Activated T-cell treated with anti-CD3 and anti-CD28 coated beads, Interleukin-2, amount 50 U/mL, for 48 hours (primary cell): ENCODE data around the gene ANKRD33B.
"Not testable (repeated sequence)": the region's sequence is repeated elsewhere in the genome, so short reads cannot be mapped to it uniquely, and the experiment has no call there.

ENCODE experiments used
- DNase-seq, 2 experiments: peaks; one replicate each; pipeline ENCODE4 v3.0.0-alpha.2; 2020

The ANKRD33B gene

GRCh38 chr5:10662661-10663488 lies 99.0 kb downstream of the ANKRD33B start:
- no peak for DNase-seq

- no peak for DNase-seq
Measured at GRCh38 chr5:10663489-10664179, 99.8 kb downstream of the ANKRD33B start.

- DNase-seq = not testable (repeated sequence)
Measured at GRCh38 chr5:10664180-10664769, 100.4 kb downstream of the ANKRD33B start.

GRCh38 chr5:10665799-10666198 lies 101.9 kb downstream of the ANKRD33B start:
- no peak for DNase-seq

- DNase-seq = no peak
Measured at GRCh38 chr5:10666531-10667299, 102.8 kb downstream of the ANKRD33B start.

GRCh38 chr5:10667431-10668057 lies 103.7 kb downstream of the ANKRD33B start:
- DNase-seq = no peak

- DNase-seq = no peak
Measured at GRCh38 chr5:10668697-10669096, 104.8 kb downstream of the ANKRD33B start.

- DNase-seq = no peak
Measured at GRCh38 chr5:10669983-10670382, 106.1 kb downstream of the ANKRD33B start.

- DNase-seq = no peak
Measured at GRCh38 chr5:10671041-10672008, 107.5 kb downstream of the ANKRD33B start.

- no peak for DNase-seq
Measured at GRCh38 chr5:10672146-10673016, 108.5 kb downstream of the ANKRD33B start.

GRCh38 chr5:10673017-10673389 lies 109.1 kb downstream of the ANKRD33B start:
- no peak for DNase-seq

GRCh38 chr5:10673407-10673806 lies 109.5 kb downstream of the ANKRD33B start:
- no peak for DNase-seq

- no peak for DNase-seq
Measured at GRCh38 chr5:10674096-10674495, 110.2 kb downstream of the ANKRD33B start.

- DNase-seq = no peak
Measured at GRCh38 chr5:10674582-10674981, 110.7 kb downstream of the ANKRD33B start.

GRCh38 chr5:10675177-10675700 lies 111.4 kb downstream of the ANKRD33B start:
- DNase-seq = no peak

- DNase-seq = no peak
Measured at GRCh38 chr5:10676224-10676623, 112.4 kb downstream of the ANKRD33B start.

- no peak for DNase-seq
Measured at GRCh38 chr5:10676946-10677345, 113.1 kb downstream of the ANKRD33B start.

GRCh38 chr5:10677533-10677932 lies 113.7 kb downstream of the ANKRD33B start:
- DNase-seq = no peak

GRCh38 chr5:10678244-10678643 lies 114.4 kb downstream of the ANKRD33B start:
- no peak for DNase-seq

- no peak for DNase-seq
Measured at GRCh38 chr5:10679336-10679988, 115.6 kb downstream of the ANKRD33B start.
